Stimulated activated CD4-positive, alpha-beta T cell treated with anti-CD3 and anti-CD28 coated beads, Interleukin-2, amount 100 ng/mL, for 4 hours (primary cell): ENCODE results near the gene GON4L.
"Not testable (repeated sequence)": the region's sequence is repeated elsewhere in the genome, so short reads cannot be mapped to it uniquely, and the experiment has no call there.

ENCODE experiments used
- DNase-seq: peaks from one replicate; pipeline ENCODE4 v3.0.0-alpha.2; 2020; ENCODE audit warnings: low read depth

The GON4L gene

GRCh38 chr1:155877945-155878344, 20.9 kb upstream of the GON4L start:
- no peak for DNase-seq

DNA sequence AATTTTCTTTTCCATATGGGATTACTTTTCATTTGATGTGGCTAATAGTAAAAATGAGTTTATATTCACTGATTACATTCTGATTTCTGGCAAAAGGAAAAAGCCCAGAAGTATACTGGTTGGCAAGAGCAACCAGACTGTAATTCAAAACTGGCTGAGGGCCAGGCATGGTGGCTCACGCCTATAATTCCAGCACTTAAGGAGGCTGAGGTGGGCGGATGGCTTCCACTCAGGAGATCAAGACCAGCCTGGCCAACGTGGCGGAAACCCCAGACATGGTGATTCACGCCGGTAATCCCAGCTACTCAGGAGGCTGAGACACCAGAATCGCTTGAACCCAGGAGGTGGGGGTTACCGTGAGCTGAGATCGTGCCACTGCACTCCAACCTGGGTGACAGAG, 16.8 kb upstream of the GON4L start:
- no peak for DNase-seq

- DNase-seq: no peak
Measured at GRCh38 chr1:155872527-155872926, 15.5 kb upstream of the GON4L start.

DNA sequence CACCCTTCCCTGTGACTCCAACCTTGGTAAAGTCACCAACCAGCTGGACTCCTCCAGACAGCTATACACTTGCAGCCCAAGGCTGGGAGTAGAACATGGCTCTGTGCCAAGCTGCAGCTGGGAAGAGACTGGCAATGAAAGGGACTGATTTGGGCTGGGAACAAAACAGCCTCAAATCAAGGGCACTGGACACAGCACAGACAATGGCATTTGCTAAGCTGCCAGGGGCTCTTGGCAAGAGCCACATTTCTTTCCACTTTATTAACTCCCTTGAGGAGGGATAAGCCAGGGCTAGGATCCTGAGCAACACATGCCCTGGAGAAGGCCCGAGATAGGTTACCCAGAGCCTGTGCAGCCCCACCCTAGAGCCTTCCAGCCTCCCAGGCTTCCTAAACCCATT, 14.4 kb upstream of the GON4L start:
- no peak for DNase-seq

GRCh38 chr1:155867766-155868165, 10.8 kb upstream of the GON4L start:
- DNase-seq: no peak

DNA sequence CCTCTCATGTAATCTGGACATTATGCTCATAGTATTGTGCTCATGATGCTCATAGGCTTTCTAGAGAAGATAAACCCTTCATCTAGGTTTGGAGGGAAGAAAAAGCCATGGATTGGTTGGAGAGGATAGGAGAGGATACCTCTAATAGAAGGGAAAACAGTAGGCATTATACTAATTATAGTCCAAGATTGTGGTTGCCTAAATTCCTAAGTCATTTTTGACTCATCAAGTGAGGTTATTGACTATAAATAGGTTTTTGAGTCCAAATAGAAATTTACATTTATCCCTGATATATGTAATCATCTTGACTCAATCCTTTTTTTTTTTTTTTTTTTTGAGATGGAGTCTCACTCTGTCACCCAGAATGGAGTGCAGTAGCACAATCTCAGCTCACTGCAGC, 7.4 kb upstream of the GON4L start:
- no peak for DNase-seq

DNA sequence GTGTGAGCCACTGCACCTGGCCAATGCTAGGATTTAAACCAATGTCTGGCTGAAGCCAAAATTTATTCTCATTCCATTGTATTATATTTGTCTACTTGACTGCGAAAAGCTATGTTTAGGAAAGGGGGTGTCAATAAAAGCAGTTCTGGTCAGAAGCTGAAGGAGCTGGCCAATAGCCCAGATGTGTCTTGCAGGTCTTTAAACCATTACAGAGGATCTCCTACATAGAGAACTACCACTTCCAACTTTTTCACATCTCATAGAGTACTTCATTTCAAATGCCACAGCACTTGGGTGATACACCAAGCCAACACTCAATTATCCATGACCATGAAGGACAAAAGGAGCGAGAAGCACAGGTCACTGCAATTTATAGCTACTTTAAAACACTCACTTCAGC, 4.9 kb upstream of the GON4L start:
- no peak for DNase-seq

GRCh38 chr1:155860970-155861510, 4.0 kb upstream of the GON4L start:
- no peak for DNase-seq

- DNase-seq: no peak
Measured at GRCh38 chr1:155859881-155860871, 3.2 kb upstream of the GON4L start.

DNA sequence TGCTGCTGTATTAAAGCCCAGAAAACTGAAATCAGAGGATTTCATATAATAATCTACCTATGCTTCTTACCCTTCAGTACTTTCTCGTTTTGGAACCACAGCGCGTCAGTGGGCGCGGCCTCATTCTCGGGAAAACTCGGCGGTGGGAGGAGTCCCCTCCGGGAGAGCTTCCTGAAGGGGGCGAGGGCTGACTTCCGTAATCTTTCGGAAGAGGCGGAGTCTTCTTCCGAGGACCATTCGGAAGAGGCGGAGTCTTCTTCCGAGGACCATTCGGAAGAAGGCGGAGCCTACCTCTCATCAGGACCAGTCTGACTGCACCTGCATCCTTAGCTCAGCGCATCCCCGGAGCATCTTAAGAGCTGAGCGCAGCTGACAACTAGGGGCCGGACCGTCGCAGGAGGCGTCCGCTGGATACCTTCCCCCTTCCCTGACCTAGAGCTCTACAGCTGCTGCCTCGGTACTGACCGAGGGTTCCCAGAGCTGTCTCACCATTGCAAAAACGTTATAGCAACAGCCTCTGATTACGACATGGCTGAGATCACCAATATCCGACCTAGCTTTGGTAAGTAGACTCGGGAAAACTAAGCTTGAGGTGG, 2.3 kb upstream of the GON4L start, which contains the start of gene SYT11:
Gene SYT11 (plus strand): TSS at position 334 of the 596 bp plus-strand sequence. CDS start 195 bp downstream, at position 529.
- peak; percentile 93 for DNase-seq

DNA sequence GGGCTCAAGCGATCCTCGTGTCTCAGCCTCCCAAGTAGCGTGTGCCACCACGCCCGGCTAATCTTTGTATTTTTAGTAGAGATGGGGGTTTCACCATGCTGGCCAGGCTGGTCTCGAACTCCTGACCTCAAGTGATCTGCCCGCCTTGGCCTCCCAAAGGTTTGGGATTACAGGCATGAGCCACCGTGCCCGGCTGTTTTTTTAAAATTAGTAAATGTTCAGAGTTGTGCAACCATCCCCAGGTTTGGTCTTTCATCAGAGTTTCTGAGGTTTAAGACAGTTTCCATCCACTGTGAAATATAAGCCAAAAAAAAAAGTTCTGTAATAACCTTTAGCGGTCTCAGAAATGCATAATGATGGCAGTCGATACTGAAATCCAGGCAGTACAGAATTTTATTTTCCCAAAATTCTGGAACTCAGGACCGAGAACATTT, 1.8 kb upstream of the GON4L start:
- DNase-seq: no peak

DNA sequence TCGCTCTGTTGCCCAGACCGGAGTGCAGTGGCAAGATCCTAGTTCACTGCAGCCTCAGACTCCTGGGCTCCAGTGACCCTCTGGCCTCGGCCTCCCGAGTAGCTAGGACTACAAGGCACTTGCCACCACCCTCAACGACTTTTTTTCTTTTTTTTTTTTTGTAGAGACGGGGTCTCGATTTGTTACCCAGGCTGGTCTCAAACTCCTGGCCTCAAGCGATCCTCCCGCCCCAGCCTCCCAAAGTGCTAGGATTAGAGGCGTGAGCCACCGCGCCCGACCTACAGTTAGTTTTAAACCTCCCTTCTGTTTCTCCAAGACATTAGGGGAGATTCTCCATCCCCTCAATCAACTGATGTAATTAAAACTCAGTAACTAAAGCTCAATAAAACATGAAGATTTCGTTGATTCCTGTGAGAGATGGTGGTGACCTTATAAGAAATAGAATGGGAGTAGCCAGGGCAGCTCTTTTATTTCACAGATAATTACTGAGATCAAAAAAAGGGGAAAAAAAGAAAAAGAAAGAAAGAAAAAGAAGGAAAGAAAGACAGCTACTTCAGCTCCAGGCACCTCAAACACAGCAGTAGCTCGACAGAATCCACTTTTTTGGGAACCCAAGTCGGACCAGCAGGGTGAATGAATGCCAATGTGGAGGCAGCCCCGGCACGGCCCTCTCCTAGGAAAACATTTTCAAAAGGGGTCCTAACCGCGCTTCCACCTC, 598 bp downstream of the GON4L start:
- DNase-seq: no peak

DNA sequence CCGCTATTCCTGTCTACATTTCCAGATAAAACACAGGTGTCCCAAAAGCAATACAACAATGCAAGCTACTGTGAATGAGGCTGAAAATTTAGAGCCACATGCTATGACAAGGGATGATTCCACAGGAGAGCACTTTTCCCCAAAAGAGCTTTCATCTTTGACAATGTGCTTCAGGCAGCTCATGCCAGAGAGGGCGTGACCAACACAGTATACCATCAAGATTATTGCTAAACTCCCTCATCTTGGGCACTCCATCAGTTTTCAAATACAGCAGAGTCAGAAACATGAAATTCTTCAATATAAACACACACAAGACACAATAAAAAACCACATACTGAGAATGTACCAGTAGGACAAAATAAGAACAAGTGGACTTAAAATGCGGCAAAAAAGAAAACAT, 6.7 kb downstream of the GON4L start:
- no peak for DNase-seq

- no peak for DNase-seq
Measured at GRCh38 chr1:155847823-155848529, 9.0 kb downstream of the GON4L start.

DNA sequence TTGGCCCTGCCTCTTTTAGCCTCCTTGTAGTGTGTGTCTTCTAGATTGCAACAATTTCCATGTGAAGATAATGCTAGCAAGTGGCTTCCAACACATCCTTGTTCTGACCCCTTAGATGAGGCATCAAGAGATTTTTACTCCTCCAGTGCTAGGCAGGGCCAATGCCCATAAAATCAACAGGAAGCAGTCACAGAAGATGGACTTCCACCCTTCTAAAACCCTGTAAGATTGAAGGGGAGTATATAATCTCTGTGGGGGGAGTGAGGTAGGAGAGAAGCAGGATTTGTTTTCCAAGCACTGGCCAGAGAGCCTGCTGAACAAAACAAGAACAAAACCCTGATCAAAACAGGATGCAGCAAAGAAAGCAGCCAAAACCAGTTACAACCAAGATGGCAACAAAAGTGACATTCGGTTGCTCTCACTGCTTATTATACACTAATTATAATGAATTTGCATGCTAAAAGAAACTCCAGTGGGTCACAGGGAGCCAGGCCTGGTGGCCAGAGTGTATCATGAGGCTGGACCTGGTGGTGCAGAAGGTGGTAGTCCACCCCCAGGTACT, 12.1 kb downstream of the GON4L start:
- no peak for DNase-seq

GRCh38 chr1:155840386-155840785, 16.6 kb downstream of the GON4L start:
- no peak for DNase-seq

DNA sequence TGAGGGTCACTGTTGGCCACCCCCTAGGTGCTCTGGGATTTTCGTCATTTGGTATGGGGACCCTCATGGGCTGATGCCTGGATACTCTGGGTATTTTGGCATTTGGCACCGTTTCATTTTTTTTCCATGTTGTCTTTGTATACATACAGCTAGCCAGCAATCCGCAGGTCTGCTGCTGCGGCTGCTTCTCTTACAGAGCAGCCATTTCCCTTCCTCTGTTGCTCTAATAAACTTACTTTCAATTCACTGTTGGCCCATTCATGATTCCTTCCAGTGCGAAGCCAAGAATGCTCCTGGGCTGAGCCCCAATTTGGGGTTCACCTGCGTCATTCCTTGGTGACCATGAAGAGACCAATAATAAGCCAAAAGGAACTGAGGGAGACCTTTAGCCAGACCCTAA, 21.5 kb downstream of the GON4L start:
- DNase-seq: no peak

DNA sequence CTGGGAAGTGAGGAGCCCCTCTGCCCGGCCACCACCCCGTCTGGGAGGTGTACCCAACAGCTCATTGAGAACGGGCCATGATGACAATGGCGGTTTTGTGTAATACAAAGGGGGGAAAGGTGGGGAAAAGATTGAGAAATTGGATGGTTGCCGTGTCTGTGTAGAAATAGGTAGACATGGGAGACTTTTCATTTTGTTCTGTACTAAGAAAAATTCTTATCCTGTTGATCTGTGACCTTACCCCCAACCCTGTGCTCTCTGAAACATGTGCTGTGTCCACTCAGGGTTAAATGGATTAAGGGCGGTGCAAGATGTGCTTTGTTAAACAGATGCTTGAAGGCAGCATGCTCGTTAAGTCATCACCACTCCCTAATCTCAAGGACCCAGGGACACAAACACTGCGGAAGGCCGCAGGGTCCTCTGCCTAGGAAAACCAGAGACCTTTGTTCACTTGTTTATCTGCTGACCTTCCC, 22.1 kb downstream of the GON4L start:
- DNase-seq: not testable (repeated sequence)

GRCh38 chr1:155834296-155834926, 22.6 kb downstream of the GON4L start:
- no peak for DNase-seq

DNA sequence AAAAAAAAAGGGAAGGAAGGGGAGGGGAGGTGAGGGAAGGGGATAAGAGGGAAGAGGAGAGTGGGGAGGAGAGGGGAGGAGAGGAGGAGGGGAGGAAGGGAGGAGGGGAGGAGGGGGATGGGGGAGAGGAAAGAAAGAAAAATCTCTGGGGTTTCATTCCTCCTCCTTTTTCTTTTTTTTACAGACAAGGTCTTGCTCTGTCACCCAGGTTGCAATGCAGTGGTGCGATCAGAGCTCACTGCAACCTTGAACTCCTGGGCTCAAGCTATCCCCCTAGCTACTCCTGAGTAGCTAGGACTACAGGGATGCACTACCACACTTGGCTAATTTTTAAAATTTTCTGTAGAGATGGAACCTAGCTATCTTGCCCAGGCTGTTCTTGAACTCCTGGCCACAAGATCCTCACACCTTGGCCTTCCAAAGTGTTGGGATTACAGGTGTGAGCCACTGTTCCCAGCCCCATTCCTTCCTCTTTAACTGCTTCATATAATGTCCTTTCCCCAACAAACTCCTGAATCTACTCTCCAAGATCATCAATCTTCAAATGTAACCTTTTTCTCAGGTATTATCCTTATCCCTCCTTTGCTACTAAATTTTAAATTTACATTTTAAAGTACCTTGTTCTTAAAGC, 23.2 kb downstream of the GON4L start:
- DNase-seq: no peak
